HG03066 (cell line): ENCODE results near the gene ZSCAN26.

Experiments used
- ATAC-seq: cut with Tn5 transposase; IDR thresholded peaks from one replicate; pipeline ENCODE4 v1.9.1; 2021; ENCODE audit warnings: low read depth; ENCODE audit not compliant: unreplicated experiment

The ZSCAN26 gene

DNA sequence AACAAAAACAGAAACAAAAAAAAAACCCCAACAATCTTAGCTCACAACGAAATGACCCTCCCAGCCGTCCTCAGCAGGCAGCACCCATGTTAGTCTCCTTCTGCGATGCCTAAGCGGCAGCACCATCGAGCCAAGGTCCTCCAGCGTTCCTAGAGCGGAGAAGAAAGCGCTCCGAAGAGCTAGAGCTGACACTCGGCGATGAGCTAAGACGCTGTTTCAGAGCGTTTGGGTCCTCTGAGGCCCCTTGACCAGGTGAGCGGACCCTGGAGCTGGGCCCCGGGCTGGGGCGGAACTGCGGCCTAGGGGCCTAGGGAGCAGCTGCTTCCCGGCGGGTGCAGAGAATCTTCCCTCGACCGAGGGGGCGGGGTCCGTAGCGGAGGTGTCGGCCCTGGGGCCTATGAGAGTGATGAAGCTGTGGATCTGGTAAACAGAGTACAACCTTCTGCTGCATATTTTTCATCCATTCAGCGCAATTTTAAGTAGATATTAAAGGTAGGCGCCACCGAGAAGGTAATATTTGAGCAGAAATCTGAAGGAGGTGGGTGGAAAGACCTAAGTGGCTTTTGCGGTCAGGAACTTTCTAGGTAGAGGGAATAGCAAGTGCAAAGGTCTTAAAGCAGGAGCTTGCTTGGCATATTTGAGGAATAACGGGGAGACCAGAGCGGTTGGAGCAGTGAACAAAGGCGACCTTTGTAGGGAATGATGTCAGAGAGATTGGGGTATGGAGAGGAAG lies at the start of gene ZSCAN26:
Gene ZSCAN26, plus strand, starts transcription at position 182 of the 733 bp plus-strand sequence. CDS start 4,777 bp downstream, outside the sequence.
- ATAC-seq, result peak; percentile 86

DNA sequence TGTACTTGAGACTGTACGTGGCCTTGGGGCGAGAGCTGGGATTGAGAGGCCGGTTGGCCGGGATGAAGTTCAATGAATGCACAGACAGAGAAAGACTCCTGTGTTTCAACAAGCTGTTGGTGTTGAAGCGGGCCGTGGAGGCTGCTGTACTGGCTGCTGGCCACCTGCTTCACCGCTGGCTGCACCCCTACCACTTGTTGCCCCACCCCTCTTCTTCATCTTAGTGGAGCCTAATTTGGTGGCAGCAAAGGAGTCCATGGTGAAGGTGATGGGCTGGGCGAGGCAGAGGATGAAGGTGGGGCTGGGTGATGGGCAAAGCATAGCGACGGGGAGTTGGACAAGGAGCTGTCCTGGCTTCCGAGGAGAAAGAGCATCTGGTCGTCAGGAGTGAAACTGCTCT lies 49.1 kb upstream of the ZSCAN26 start:
- ATAC-seq, result no peak

DNA sequence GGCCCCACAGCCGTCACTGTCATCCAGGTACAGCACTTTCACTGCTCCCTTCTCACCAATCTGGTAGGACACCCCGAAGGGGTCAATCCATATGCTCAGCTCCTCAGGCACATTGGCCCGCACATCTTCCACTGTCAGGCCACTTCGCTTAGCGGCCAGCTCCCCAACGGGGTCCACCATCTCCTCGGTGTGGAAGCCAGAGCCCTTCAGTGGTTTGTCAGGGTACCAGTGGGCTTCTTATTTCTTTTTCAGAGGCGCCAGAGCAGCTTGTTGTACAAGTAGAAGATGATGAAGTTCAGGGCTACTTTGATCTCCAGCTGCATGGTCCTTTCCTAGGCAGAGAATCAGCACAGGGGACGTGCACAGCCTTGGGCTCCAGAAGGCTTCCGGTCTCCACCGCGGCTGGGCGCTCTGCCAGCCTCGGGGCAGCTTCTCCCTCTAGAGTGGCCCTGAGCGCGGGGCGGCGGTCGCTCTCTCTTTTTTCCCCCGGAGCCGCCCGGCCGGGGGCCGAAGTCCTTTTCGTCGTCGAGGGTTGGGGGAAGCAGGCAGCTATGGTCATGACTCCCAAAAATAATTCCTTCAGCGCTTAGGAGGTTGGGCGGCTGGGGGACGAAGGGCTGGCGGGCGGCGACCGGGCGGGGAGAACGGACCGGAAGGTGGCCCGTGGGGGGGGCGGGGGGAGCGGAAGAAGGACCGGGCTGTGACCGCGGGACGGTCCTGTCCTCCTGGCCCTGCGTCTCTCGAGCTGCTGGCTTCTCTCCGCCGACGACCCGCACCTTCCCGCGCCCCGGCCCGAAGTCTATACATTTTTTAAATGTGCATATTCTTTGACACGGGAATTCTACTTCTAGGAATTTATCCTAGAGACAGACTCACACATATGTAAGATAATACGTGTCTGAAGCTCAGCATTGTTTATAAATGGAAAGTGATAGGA lies 48.4 kb upstream of the ZSCAN26 start:
- peak; percentile 63 for ATAC-seq

DNA sequence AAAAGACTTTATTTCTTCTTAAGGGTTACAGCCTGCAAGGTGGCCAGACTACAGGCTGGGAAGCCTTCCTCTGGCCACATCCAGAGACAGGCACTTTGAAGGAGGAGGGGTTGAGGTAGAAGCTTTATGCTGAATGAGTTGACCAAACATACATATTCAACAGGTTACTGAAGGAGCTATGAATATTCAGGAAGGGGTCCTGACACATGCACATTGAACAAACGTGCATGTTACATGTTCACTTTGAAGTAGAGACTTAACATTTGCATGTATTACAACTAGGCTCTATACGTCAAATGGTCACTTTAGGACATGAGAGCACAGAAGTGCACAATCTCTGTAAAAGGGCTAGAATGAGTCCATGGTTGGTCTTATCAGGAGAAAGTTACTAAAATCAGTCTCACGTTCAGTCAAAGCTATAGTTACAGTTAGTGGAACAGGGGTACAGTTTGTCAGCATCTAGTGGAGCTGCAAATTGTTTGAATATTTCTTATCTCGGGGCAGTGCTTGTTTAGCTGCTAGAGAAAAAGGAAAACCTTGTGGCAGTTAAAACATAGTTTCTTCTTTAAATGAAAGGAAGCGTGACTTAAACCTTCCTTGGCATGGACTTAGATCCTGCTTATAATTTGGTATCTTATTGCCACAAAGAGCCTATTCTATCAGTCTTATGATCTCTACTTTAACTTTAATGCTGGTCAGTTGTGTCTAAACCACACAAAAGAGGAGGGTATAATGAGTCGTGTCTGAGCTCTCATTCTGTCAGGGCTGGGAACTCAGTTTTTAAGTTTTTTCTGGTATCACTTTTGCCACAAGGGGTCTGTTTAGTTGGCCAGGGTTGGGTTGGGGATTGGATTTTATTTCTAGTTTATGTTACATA lies 46.4 kb upstream of the ZSCAN26 start:
- ATAC-seq, result no peak

DNA sequence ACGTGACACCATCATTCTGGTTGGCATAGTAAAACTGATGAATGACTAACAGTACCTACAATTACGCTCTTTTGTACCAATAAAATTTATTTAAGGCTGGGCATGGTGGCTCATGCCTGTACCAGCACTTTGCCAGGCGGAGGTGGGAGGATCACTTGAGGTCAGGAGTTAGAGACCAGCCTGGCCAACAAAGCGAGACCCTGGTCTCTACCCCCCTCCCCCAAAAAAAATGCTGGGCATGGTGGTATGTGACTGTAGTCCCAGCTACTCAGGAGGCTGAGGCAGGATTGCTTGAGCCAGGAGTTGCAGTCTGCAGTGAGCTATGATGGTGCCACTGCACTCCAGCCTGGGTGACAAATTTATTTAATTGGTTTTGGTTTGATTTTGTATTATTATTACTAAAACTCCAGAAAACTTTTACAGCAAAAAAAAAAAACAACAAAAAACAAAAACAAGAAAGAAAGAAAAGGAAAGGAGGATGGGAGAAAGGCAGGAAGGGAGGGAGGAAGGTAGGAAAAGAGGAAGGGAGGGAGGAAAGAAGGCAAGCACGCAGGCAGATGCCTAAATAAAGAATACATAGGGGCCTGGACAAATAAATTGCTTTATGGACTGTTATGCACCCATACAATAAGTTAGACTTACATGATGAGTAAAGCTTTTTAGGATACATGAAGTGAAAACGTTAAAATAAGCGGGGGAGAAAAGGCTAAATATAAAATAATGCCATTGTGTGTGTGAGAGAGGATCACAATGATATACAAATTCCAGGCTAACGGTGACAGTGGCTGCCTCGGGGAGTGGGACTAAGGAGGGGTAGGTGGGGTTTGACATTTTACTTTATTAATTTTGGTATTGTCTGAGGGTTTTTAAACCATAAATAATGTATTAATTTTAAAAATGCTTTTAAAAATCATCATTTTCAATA lies 42.5 kb upstream of the ZSCAN26 start:
- no peak for ATAC-seq

DNA sequence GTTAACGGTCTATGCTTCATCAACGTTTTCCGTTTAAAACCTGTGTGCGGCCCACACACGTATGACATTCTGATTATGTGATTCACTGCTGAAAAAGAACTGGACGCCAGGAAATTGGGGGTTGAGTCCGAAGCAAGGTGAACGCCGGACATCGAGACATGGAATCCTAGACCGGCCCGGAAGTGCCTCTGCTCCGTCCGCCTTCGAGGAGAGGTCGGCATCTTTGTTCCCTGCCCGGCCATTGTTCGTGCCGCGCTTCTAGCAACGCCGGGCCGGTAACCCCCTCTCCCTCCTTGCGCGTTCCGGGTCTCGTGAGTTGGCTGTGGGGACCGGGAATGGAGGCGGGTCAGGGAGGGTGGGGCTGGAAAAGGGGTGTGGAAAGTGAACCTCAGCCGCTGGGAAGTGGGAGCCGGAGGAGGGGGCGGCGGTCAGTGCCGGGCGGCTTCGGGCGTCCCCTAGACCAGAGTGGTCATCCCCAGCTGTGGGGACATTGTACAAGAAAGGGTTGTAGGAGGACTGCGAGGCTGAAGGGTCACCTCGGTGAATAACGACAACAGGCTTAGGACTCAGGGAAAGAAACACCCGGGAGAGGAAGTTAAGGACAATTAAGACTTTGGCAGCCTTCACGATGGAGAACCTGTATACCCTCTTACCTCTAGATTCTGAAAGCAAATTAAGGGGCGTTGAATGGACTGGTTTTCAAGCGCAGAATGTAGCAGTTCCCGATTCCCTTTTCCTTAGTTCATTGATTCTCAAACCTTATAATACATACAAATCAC lies 41.7 kb upstream of the ZSCAN26 start, which contains the start of gene ZSCAN9:
Gene ZSCAN9, plus strand, starts transcription at position 220 of the 779 bp plus-strand sequence. CDS start 1,810 bp downstream, outside the sequence.
- peak; percentile 87 for ATAC-seq

DNA sequence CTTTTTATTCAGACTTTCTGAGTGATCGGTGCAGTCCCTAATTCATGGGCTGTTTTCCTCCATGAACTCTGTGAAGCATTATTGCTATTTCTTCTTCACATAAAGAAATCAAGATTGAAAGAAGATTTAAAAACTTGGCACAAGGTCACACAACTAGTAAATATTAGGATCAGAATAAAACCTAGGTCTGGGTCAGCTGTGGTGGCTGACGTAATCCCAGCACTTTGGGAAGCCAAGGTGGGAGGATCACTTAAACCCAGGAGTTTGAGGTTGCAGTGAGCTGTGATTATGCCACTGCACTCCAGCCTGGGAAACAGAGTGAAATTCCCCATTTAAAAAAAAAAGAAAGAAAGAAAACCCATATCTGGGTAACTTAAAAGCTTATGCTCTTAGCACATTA lies 40.5 kb upstream of the ZSCAN26 start:
- no peak for ATAC-seq

DNA sequence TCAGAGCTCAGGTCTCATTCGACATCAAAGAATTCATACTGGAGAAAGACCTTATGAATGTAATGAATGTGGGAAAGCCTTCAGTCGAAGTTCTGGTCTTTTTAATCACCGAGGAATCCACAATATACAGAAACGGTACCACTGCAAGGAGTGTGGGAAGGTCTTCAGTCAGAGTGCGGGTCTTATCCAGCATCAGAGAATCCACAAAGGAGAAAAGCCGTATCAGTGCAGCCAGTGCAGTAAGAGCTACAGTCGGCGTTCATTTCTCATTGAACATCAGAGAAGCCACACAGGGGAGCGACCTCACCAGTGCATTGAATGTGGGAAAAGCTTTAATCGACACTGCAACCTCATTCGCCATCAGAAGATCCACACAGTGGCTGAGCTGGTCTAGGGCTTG lies 34.2 kb upstream of the ZSCAN26 start:
- no peak for ATAC-seq

DNA sequence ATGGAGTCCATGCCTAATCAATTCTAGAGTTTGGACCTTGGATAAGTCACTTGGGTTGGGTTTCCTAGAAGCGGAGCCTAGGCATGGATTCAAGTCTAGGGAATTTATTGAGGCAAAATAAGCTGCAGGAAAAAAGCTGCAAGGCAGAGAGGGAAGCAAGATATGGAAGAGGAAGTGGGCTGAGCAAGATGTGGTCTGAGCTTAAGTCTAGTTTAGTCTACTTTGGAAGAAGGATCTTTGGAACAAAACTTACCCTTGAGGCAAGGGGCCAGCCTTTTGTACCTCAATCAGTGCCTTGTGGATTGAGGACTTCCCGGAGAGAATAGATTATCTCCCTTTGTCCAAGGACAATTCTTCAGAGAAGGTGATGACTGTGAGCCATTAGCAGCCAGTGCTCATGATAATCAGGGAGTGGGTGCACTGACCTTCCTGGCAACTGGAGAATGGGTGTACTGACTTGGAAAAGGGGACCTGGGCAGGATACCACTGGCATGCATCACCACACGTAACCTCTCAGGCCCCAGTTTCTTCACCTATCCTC lies 31.0 kb upstream of the ZSCAN26 start:
- ATAC-seq, result no peak

DNA sequence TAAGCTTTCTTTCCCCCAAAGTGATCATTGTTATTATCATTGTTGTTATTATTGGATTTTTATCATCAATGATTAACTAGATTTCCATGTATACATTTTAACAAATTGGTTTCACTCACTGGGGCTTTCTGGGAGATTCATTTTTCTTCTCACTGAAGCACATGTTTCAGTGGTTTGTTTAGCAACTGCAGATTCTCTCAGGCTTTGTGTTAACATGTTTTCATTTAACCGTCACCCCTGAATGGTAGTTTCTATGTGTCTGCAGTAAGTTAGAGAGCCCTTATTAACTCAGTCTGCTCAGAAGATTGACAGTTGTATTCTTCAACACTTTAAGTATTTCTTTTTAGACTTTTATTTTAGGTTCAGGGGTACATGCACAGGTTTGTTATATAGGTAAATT lies 27.3 kb upstream of the ZSCAN26 start:
- no peak for ATAC-seq

DNA sequence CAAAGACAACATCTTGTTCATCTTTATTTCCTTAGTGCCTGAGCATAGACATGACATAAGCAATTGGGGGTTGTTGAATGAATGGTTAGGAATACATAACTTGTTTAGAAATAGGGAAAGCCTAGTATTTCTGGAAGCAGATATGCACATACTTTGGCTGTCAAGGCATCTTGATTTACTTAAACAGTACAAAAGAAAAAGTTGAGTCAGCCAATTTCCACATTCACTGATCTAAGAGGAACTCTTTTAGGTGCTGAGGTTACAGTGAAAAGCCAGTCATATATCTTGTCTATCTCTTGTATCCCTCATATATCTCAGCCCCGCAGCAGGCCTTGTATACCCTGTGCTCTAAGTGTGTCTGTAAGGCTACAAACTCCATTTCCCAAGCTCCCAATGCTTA lies 26.5 kb upstream of the ZSCAN26 start:
- ATAC-seq, result no peak

DNA sequence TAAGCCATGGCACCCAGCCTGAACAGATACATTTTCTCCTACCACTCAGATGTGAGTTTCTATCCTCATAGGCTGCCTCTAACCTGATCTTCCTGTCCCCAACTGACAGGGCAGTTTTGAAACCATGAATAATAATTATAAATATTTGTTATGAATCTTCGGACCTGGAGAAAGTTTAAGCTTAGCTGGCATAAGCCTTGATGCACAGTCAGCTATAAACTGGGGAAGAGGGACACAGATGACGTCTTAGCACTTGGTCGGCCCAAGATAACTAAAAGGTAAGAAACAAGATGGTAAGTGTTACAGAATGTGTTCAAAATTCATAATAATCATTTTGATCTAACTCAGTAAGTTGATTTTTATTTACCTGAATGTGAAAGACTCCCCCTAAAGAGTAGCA lies 23.0 kb upstream of the ZSCAN26 start:
- ATAC-seq, result no peak

DNA sequence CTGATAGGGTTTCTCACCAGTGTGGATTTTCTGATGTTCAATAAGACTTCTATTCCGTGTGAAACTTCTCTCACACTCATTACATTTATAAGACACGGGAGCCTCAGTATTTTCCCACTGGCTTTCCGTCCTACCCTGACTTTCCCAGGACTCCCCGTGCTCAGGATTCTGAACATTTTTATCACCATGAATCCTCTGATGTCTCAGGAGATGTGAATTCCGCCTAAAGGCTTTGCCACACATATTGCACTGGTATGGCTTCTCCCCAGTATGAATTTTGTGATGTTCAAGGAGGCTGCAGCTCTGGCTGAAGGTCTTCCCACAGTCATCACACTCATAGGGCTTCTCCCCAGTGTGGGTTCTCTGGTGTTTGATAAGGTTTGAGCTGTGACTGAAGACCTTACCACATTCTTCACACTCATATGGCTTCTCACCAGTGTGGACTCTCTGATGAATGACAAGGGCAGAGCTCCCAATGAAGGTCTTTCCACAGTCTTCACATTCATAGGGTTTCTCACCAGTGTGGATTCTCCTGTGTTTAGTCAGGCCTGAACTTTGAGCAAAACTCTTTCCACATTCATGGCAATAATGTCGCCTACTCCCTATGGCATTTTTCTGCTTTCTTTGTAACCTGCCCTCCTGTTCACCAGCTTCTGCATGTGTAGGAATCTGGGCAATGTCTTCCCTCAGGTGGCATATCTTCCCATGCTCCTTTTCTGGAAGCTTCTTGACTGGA lies 21.6 kb upstream of the ZSCAN26 start:
- no peak for ATAC-seq

DNA sequence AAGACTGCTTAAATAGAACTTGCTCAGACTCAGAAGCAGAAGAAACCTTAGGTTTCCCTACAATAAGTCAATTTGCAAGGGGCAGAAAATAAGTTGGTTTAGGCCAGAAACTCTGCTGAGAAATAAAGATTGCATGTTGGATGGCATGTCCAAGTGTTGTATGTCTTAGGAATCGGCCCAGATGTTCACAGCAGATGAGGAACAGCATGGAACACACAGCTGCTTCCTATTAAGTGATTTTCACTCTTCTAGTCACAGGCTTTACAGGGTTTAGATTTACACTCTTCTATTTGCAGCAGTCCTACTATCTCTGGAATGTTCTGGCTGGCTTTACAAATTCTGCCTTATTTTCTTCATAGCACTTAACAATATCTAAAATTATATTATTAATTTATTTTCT lies 18.0 kb upstream of the ZSCAN26 start:
- ATAC-seq, result no peak

DNA sequence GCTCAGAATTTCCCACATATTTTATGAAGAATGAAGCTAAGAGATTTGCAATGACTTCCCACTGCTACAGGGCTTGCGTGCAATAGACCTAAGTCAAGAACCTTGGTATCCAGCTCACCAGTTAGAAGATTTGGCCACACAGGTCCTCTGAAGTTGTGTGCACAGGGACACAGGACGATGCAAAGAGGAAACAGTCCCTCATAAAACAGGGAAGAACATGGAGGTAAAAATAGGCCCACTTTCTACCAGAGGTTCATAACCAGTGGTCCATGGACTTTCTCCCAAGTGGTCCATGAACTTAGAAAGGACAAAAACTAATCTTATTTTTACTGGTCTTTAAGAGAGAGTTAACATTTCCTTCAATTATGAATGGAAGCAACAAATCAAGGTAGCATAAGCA lies 16.2 kb upstream of the ZSCAN26 start:
- ATAC-seq, result no peak

DNA sequence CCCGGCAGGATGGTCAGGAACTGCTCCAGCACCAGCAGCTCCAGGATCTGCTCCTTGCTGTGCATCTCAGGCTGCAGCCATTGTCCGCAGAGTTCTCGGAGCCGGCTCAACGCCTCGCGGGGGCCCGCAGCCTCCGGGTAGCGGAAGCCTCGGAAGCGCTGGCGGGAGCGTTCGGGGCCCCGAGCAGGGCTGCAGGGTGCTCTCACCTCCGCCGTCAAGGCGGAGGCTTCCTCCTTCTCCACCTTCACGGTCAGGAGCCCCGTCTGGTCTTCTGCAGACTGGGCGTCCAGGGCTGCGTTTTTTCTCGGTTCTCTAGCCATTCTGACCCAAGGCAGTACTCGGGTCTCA lies 15.3 kb upstream of the ZSCAN26 start:
- peak; percentile 36 for ATAC-seq

DNA sequence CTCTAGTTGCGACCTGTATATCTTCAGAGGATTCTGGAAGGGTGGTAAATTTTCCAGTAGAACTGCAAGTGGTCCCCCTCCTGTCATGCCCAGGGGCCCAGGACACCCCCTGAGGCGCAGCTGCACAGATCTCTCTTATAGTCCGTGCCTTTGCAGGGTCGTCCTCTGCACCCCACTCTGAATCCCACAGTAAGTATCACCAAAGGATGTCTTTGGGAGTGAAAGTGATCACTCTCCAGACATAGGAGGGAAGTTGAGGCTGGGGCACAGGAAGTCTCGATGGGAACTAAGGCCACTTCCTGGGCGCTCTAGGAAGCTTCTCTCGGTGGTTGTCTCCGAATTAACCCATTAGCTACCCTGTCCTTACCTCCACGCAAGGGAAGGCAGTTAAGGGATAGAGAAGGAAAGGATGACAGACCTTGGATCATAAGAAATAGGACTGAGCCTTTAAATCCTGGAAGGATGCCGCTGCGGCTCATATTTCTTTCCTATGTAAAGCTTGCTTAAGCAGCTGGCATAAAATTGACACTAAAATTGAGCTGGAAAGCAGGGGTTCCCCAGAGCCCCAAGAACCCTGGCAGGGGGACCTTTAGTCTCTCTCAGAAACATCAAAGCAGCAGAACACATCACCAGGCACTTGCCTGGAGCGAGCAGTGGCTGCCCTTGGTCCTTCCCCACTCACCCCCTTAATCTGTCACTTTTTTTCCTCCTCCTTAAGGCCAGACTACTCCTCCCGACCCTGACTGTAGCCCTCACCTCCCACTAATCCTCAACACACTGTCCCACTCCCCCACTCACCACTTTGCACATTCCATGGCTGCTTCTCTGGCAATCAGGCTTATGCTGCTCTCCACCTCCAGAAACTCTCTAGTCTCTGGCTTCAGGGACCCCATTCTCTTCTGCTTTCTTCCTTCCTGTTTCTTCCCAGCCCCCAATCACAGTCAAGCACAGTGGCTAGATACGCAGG lies 14.7 kb upstream of the ZSCAN26 start, which contains the start of gene ZKSCAN4:
Gene ZKSCAN4, minus strand, starts transcription at position 261 of the 967 bp plus-strand sequence. CDS start 289 bp downstream, outside the sequence.
- peak; percentile 77 for ATAC-seq
